ENCODE measurements around the gene TCFL5. TPM values are rescaled to one million over a fixed set of nuclear protein-coding genes. Genes with fewer than 3 reads are reported as not detected.

TCFL5 gene
- total RNA-seq, 3 donors from 2014 or later = 4.3 to 13.3 (median 6.6) TPM

GRCh38 chr20:62840244-62841197 lies 21.1 kb downstream of the TCFL5 start:
- intact Hi-C loops (cut with DNase I, micrococcal nuclease) = no loop called here
- no peaks in the 10 kb centered on the region for H3K9me3 ChIP-seq
- ATAC-seq (peak; percentile 42), DNase-seq (peak; percentile 43 to 60 (median 51))
- H3K36me3 ChIP-seq (ENCODE audit: low read depth) = no peaks in the 10 kb centered on the region
- peaks cover 6% of the 10 kb centered on the region for H3K4me1 ChIP-seq (ENCODE audit: low read depth)
- no peak for TF ChIP-seq CTCF (IDR thresholded peaks at IDR 0.05)
- no peak overlapping the region for H3K4me3 ChIP-seq

- no peaks in the 10 kb centered on the region for H3K36me3 ChIP-seq (ENCODE audit: low read depth)
- peaks cover 6% of the 10 kb centered on the region for H3K4me1 ChIP-seq (ENCODE audit: low read depth)
- intact Hi-C loops (cut with DNase I, micrococcal nuclease) = no loop called here
- peak in 2 of 3 donors; percentile 12 to 37 for DNase-seq
- H3K9me3 ChIP-seq = no peaks in the 10 kb centered on the region
- TF ChIP-seq CTCF (IDR thresholded peaks at IDR 0.05) = no peak
- ATAC-seq = no peak
- no peak overlapping the region for H3K4me3 ChIP-seq
Observed at GRCh38 chr20:62839816-62840215, 21.8 kb downstream of the TCFL5 start.

GRCh38 chr20:62839261-62839660 lies 22.4 kb downstream of the TCFL5 start:
- ATAC-seq (no peak), DNase-seq (peak in 1 of 3 donors; percentile 22)
- Histone ChIP-seq H3K4me1 (ENCODE audit: low read depth) (peaks cover 6% of the 10 kb centered on the region), H3K4me3 (no peak overlapping the region), H3K9me3 (no peaks in the 10 kb centered on the region), H3K36me3 (ENCODE audit: low read depth) (no peaks in the 10 kb centered on the region)
- no peak for TF ChIP-seq CTCF (IDR thresholded peaks at IDR 0.05)
- intact Hi-C loops (cut with DNase I, micrococcal nuclease) = no loop called here

- peaks cover 6% of the 10 kb centered on the region for H3K4me1 ChIP-seq (ENCODE audit: low read depth)
- ATAC-seq = peak; percentile 94
- no peak for TF ChIP-seq CTCF (IDR thresholded peaks at IDR 0.05)
- H3K36me3 ChIP-seq (ENCODE audit: low read depth) = no peaks in the 10 kb centered on the region
- intact Hi-C loops (cut with DNase I, micrococcal nuclease) = no loop called here
- peak; percentile 94 to 95 (median 95) for DNase-seq
- H3K4me3 ChIP-seq = no peak overlapping the region
- no peaks in the 10 kb centered on the region for H3K9me3 ChIP-seq
Observed at GRCh38 chr20:62838128-62838891, 23.3 kb downstream of the TCFL5 start.

GRCh38 chr20:62837790-62838127 lies 23.9 kb downstream of the TCFL5 start:
- DNase-seq (no peak), ATAC-seq (no peak)
- no peak overlapping the region for H3K4me3 ChIP-seq
- no peaks in the 10 kb centered on the region for H3K36me3 ChIP-seq (ENCODE audit: low read depth)
- H3K4me1 ChIP-seq (ENCODE audit: low read depth) = peaks cover 12% of the 10 kb centered on the region
- no peaks in the 10 kb centered on the region for H3K9me3 ChIP-seq
- intact Hi-C loops (cut with DNase I, micrococcal nuclease) = no loop called here
- no peak for TF ChIP-seq CTCF (IDR thresholded peaks at IDR 0.05)
